Measurements from ENCODE around the gene PCNA.

- TF ChIP-seq CTCF (IDR thresholded peaks at IDR 0.05) (no peak), POLR2AphosphoS5 (IDR thresholded peaks at IDR 0.05) (no peak)
Measured at GRCh38 chr20:5154543-5154925, 34.8 kb upstream of the PCNA start.

All from prostate gland (tissue), 2 donors.